Measurements from ENCODE around the gene SLC25A10.

GRCh38 chr17:81706757-81707624, 5.1 kb upstream of the SLC25A10 start:
- TF ChIP-seq CTCF (conservative IDR thresholded peaks at IDR 0.05; ENCODE audit: low read depth, low read length) (peak; percentile 17; the same call in 1 of the 2 replicates), EZH2phosphoT487 (IDR thresholded peaks at IDR 0.05; ENCODE audit: borderline replicate concordance, low read length) (no peak), EZH2 (IDR thresholded peaks at IDR 0.05; ENCODE audit: low read length, unreplicated experiment) (no peak)

Measured in PC-3 (cell line).